Measurements from ENCODE around the gene CCDC54.

Gene CCDC54

GRCh38 chr3:107394502-107394901 lies 17.3 kb downstream of the CCDC54 start:
- no peak for DNase-seq

GRCh38 chr3:107395066-107395465 lies 17.8 kb downstream of the CCDC54 start:
- no peak for DNase-seq

- no peak for DNase-seq
These were observed 24.1 kb downstream of the CCDC54 start for GRCh38 chr3:107401301-107401700.

- no peak for DNase-seq
These were observed 25.0 kb downstream of the CCDC54 start for GRCh38 chr3:107402214-107402613.

GRCh38 chr3:107404727-107405469 lies 27.7 kb downstream of the CCDC54 start:
- DNase-seq, result no peak

GRCh38 chr3:107407355-107407754 lies 30.1 kb downstream of the CCDC54 start:
- DNase-seq, result no peak

GRCh38 chr3:107408513-107408912 lies 31.3 kb downstream of the CCDC54 start:
- no peak for DNase-seq

- DNase-seq, result no peak
These were observed 32.1 kb downstream of the CCDC54 start for GRCh38 chr3:107409365-107409764.

- DNase-seq, result no peak
These were observed 33.4 kb downstream of the CCDC54 start for GRCh38 chr3:107410606-107411005.

GRCh38 chr3:107411056-107411455 lies 33.8 kb downstream of the CCDC54 start:
- DNase-seq, result no peak

- DNase-seq, result no peak
These were observed 34.5 kb downstream of the CCDC54 start for GRCh38 chr3:107411779-107412178.

GRCh38 chr3:107412376-107412775 lies 35.1 kb downstream of the CCDC54 start:
- no peak for DNase-seq

- DNase-seq, result no peak
These were observed 36.0 kb downstream of the CCDC54 start for GRCh38 chr3:107413264-107413663.

- DNase-seq, result no peak
These were observed 37.2 kb downstream of the CCDC54 start for GRCh38 chr3:107414325-107414964.

- no peak for DNase-seq
These were observed 38.9 kb downstream of the CCDC54 start for GRCh38 chr3:107416138-107416537.

- DNase-seq, result no peak
These were observed 39.6 kb downstream of the CCDC54 start for GRCh38 chr3:107416886-107417285.

GRCh38 chr3:107421170-107421792 lies 44.0 kb downstream of the CCDC54 start:
- DNase-seq, result no peak

- no peak for DNase-seq
These were observed 44.6 kb downstream of the CCDC54 start for GRCh38 chr3:107421881-107422280.

GRCh38 chr3:107425033-107425432 lies 47.8 kb downstream of the CCDC54 start:
- DNase-seq, result no peak

GRCh38 chr3:107426223-107426622 lies 49.0 kb downstream of the CCDC54 start:
- DNase-seq, result no peak
